ENCODE data around the gene DZANK1.
"Not testable (repeated sequence)": the region's sequence is repeated elsewhere in the genome, so short reads cannot be mapped to it uniquely, and the experiment has no call there.

The DZANK1 gene

GRCh38 chr20:18466894-18467730 is at the start of gene DZANK1, which contains the start of gene POLR3F:
TSS of gene DZANK1 (minus strand) at chr20:18467030. CDS start at chr20:18465358, 1,672 bp downstream.
TSS of gene POLR3F (plus strand) at chr20:18467390. CDS start at chr20:18467507, 117 bp downstream.
- peak; percentile 97 for DNase-seq (ENCODE audit: low read depth)

DNA sequence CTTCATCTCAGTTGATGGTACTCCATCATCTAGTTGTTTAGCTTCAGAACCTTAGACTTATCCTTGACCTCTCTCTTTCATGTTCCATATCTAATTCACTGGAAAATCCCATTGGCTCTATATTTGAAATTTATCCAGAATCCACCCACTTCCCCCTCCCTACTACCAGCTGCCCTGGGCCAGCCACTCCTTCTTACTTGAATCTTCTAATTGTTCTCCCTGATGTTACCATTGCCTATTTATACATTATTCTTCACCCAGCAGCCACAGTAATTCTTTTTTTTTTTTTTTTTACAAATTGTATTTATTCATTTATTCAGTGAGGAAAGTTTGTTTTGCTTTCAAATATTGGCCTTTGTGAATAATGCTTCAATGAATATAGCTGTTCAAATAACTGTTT is 49.1 kb upstream of the DZANK1 start:
- no peak for DNase-seq (ENCODE audit: low read depth)

DNA sequence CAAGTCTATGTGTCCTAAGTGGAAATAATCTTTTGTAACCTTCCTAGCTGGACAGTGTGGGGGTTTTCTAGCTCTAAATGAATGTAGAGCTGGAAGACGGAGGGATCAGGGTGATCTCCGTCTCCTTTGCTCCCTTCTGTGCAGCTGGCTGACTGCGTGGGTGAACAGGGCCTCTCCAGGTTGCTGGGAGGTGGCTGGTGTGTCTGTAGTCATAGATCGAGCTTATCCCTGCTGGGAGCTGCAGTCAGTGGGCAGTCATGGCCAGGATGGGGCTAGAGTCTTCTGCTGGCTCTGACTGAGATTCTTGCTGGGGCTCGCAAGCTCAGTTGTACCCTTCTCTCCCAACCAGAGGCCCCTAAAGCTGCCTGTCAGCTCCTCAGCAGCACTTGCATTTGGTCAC is 47.3 kb upstream of the DZANK1 start:
- no peak for DNase-seq (ENCODE audit: low read depth)

DNA sequence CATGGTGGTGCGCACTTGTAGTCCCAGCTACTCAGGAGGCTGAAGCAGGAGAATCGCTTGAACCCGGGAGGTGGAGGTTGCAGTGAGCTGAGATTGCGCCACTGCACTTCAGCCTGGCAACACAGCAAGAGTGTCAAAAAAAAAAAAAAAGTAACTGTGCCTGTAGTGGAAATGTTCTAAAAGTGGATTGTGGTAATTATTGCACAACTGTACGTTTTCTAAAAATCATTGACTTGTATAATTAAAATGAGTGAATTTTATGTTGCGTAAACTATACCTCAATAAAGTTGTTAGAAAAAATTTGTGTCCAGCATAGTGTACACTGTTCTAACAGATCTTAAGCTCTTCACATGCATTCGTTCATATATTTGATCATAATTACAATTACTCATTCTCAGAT is 46.4 kb upstream of the DZANK1 start:
- no peak for DNase-seq (ENCODE audit: low read depth)

DNA sequence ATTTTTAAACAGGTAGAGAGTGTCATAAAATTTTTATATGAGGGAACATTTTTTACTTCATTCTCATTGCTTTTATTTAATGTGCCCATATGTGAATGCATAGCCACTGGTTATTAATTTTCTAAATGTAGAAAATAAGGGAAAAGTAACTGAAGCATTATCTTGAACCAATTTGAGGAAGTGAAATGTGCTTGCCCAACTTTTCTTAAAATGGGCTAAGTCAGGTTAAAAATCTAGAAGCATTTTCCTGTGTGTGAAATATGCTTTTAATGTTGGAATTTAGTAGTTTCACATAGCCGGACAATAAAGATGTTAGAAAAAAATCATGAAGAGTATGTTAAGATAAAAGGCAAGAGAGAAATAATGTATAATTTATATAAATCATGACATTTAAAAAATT is 44.7 kb upstream of the DZANK1 start:
- no peak for DNase-seq (ENCODE audit: low read depth)

- DNase-seq (ENCODE audit: low read depth): peak; percentile 97
These were observed 40.7 kb upstream of the DZANK1 start, which contains the start of gene SEC23B for GRCh38 chr20:18507218-18508191. TSS of gene SEC23B (plus strand) at chr20:18507940. CDS start at chr20:18510836, 2,896 bp downstream.

DNA sequence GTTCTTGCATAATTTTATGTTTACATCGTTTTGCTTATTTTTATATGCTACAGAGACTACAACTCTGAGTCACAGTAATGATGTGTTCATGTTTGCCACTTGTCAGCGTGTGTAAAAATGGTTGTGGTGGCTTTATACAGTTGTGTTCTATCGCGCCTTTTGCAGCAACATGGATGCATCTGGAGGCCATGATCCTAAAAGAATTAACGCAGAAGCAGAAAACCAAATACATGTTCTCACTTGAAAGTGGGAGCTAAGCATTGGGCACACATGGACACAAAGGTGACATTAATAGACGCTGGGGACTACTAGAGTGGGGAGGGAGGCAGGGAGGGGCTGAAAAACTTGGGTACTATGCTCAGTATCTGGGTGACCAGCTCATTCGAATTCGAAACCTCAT is 39.9 kb upstream of the DZANK1 start:
- DNase-seq (ENCODE audit: low read depth): no peak

- DNase-seq (ENCODE audit: low read depth): no peak
These were observed 37.7 kb upstream of the DZANK1 start for GRCh38 chr20:18504479-18505060.

DNA sequence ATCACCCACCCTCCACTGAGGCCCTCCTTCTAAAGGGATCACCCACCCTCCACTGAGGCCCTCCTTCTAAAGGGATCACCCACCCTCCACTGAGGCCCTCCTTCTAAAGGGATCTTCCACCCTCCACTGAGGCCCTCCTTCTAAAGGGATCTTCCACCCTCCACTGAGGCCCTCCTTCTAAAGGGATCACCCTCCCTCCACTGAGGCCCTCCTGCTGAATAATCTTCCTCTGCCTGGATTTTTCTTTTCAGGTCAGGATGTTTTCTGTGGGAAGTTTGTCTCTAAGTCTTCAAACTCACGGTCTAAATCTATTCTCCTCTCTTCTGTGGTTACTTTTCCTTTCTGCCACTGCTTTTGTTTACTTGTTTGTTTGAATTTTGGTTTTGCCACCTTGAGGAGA is 34.8 kb upstream of the DZANK1 start:
- not testable (repeated sequence) for DNase-seq (ENCODE audit: low read depth)

DNA sequence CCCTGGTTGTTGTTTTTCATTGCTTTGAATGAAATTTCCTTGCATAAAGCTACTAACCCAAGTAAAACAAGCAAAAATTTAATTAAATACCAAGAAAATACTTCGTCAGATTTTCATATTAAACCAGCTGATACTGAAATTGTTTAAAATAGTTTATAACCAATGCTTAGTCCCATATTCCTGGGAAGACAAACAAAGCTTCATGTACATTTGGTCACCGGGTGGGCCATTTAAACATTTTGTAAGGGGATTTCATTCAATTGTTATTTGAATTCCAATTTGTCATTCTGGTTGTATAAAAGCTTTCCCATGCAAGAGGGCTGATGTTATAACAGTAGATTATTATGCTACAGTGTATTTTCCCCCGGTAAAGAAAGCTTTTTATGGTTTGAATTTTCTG is 30.8 kb upstream of the DZANK1 start:
- DNase-seq (ENCODE audit: low read depth): no peak

- DNase-seq (ENCODE audit: low read depth): peak; percentile 82
These were observed 30.1 kb upstream of the DZANK1 start, which contains the start of gene RBBP9 for GRCh38 chr20:18496740-18497592. TSS of gene RBBP9 (minus strand) at chr20:18497225. CDS start at chr20:18497167, 58 bp downstream.

DNA sequence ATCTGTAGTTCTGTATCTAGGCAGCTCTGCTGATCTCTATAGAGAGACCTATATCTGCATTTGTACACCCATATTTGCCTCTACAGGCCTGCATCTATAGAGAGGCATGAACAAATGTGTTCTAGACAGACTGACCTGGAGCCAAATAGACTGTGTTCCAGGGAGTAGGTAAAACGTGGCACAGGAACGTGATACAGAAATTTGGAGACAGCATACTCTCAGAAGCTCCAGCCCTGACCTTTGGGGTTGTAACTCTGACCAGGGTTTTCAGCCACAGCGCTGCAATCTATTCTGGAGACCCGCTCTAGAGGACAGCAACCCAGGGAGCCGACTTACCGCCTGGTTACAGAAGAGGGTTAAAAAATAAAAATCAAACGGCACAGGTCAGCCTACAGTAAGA is 29.2 kb upstream of the DZANK1 start:
- DNase-seq (ENCODE audit: low read depth): peak; percentile 17

DNA sequence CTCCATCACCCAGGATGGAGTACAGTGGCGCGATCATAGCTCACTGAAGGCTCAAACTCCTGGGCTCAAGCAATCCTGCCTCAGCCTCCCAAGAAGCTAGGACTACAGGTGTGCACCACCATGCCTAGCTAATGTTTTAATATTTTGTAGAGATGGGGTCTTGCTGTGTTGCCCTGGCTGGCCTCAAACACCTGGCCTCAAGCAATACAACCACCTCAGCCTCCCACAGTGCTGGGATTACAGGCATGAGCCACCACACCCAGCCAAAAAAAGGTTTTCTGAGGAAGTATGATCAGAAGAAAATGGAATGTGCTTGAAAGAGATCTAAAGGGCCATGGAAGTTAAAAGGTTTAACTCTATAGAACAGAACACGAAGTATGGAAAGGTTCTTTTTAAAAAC is 21.5 kb upstream of the DZANK1 start:
- DNase-seq (ENCODE audit: low read depth): no peak

DNA sequence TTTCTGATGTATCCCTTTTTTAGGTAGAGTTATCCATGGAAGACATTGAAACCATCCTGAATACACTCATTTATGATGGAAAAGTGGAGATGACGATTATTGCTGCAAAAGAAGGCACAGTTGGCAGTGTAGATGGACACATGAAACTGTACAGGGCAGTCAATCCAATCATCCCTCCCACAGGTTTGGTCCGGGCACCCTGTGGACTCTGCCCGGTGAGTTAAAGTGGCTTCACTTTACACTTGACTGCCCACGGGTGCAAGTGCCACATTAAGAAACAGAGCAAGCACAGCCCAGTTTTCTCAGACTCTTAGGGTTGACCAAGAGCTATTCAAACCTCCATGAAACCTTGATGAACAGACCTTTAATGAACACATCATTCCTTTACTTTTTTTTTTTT is 14.8 kb upstream of the DZANK1 start:
- no peak for DNase-seq (ENCODE audit: low read depth)

DNA sequence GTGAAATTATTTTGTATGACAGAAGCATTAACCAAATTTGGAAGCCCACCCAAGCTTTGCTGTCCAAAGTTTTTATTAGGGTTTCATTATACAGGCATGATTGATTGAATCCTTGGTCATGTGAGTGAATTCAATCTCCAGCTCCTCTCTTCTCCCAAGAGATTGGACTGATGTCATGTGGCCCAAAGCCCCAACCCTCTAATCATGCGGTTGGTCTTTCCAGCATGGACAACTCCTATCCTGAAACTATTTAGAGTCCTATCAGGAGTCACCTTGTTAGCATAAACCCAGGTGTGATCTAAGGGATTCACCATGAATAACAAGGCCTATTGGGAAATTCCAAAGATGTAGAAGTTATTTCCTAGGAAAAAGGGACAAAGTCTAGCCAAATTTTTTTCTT is 11.0 kb upstream of the DZANK1 start:
- no peak for DNase-seq (ENCODE audit: low read depth)

DNA sequence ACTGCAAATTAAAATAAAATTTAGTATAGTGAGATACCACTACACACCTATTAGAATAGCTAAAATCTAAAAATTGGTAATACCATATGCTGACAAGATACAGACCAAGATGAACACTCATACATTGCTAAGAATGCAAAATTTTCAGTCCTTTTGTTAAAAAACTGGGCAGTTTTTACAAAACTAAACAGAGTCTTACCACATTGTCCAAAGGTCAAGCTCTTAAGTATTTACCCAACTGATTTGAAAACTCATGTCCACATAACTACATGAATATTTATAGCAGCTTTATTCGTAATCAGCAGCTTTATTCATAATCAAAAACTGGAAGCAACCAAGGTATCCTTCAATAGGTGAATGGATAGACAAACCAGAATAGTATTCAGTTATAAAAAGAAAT is 10.4 kb upstream of the DZANK1 start:
- no peak for DNase-seq (ENCODE audit: low read depth)

DNA sequence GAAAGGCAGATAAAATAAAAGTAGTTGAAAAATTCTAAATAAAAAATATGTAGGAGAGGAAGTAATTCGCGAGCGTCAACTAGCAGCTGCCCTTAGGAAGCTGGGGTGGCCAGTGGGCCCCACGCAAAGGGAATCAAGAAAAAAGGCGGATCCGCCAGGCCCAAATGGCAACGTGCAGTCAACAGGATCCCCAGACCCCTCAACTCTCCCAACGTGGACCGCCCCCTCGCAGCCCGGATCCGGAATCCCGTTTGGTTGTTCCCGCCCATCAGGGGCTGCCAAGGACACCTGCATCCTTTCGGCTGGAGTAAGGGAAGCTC is 296 bp downstream of the DZANK1 start:
- DNase-seq (ENCODE audit: low read depth): no peak

DNA sequence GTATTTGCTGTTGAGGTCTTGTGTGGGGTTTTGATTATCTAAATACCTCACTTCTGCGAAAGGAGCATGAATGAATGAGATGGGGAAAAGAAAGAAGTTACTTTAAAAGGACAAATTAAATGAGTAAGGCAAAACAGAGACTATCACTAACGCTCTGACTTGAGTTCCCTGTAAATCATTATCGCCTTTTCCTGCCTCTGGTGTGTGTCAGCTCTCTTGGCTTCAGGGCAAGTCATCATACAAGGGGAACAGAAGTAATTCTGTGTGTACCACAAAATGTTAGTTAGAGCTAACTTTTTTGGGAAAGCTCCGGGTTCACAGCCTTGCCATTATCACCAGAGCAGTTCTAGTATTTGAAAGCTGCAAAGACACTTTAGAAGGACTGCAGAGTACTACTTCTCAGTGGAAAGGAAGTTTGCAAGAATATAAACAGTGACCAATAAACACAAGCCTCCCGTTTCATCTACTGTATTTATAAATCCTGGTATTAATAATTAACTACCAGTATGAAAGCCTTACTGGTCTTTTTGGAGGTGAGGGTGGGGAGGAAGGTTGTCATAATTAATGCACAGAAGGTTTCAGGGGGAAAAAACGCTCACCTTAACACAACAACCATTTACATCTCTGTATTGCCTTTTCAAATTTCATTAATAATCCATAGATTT is 1.2 kb downstream of the DZANK1 start:
- DNase-seq (ENCODE audit: low read depth): no peak

GRCh38 chr20:18456600-18456999 is 10.2 kb downstream of the DZANK1 start:
- no peak for DNase-seq (ENCODE audit: low read depth)

DNA sequence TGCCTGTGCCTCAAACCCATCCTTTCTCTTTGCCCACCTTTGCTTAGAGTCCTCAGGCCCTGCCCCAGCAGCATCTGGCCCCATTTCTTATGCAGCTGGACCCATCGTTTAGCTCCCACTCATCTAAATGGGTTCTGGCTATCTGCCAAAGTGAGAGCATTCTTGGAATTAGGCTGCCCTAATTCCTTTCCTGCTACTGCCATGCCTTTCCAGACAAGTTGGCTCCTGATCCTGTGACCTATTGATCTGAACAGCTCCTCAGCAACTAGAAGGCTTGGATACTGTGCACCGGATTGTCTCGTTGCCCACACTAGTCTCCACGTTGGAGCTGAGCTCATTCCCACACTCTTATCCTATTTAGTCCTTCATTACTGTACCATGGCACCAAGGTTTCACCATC is 22.9 kb downstream of the DZANK1 start:
- peak; percentile 16 for DNase-seq (ENCODE audit: low read depth)

DNA sequence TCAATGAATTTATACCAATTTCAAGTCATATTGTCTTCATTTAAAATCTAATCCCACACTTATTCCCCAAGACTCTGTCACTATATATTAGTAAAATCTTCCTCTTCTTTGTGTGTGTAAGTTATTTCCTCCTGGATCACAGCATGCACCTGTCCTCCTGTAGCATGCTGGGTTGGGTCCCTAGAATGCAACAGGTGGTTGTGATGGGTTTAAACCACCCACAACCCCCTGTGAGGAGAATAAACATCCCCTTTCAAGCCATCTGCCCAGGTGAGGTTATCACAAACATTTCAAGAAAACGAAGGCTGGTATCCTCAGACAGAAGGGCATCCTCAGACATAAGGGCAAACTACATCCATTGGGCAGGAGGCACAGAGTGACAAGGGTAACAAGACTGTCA is 26.4 kb downstream of the DZANK1 start:
- DNase-seq (ENCODE audit: low read depth): no peak

All from ELR (cell line).